ENCODE results near the gene STUM. TPM values are rescaled to one million over a fixed set of nuclear protein-coding genes. Genes with fewer than 3 reads are reported as not detected.
A peak's percentile ranks its signal among the peaks of the same experiment; 100 is the strongest.

The STUM gene
- total and polyA plus RNA-seq, 10 of the 15 experiments (the other 5 are each of a cell fraction or from before 2014, with no cell fraction given) = under 0.01 to 0.15 (median 0.09) TPM; not detected in 5

- no peak for TF ChIP-seq MLLT1 (IDR thresholded peaks at IDR 0.05)
- peak; percentile 18 to 28; a peak in 2 of 4 replicates for TF ChIP-seq IKZF2 (IDR thresholded peaks at IDR 0.05)
- TF ChIP-seq RAD21 (IDR thresholded peaks at IDR 0.05; ENCODE audit: insufficient read depth, low read depth, low read length) = peak; percentile 82
- TF ChIP-seq MXI1 (IDR thresholded peaks at IDR 0.05; ENCODE audit: low read depth, low read length) = no peak
- no peak for TF ChIP-seq ELK1 (IDR thresholded peaks at IDR 0.05; ENCODE audit: low read depth, low read length)
- no peak for TF ChIP-seq JUND (IDR thresholded peaks at IDR 0.05; ENCODE audit: low read depth, low read length)
- TF ChIP-seq JUNB (IDR thresholded peaks at IDR 0.05) = peak; percentile 55
- TF ChIP-seq ZBTB33 (IDR thresholded peaks at IDR 0.05) = no peak
- no peak for TF ChIP-seq POLR2AphosphoS2 (IDR thresholded peaks at IDR 0.05; ENCODE audit: low read depth, low read length)
- no peak for TF ChIP-seq ZNF24 (IDR thresholded peaks at IDR 0.05)
- 0 out of 2 replicates have a peak, but pooled peaks have one; percentile 14 for TF ChIP-seq PAX5 (IDR thresholded peaks at IDR 0.05; ENCODE audit: borderline replicate concordance, low read depth, low read length)
- TF ChIP-seq IKZF1 (conservative IDR thresholded peaks at IDR 0.05) = 0 out of 2 replicates have a peak, but pooled peaks have one; percentile 37
- peak in 1 of 2 experiments; percentile 80; a peak in 2 of 4 replicates for TF ChIP-seq SRF (IDR thresholded peaks at IDR 0.05; ENCODE audit: low read depth in 2 of 2, low read length in 2 of 2)
- peak; percentile 78 for TF ChIP-seq YY1 (IDR thresholded peaks at IDR 0.05; ENCODE audit: low read depth, low read length)
- peak; percentile 76 for TF ChIP-seq SMC3 (IDR thresholded peaks at IDR 0.05; ENCODE audit: borderline replicate concordance, low read length)
These were observed 78.0 kb downstream of the STUM start (continued) for GRCh38 chr1:226626577-226626956.
